NCI-H1105 treated with DMSO at 0.1 percent for 48 hours (cell line): Measurements from ENCODE around the gene LAPTM4A.

Source experiments
- DNase-seq: peaks from one replicate; lab custom pipeline; 2025; lab: John Stamatoyannopoulos, UW

The LAPTM4A gene

GRCh38 chr2:20019747-20020146 is 31.7 kb downstream of the LAPTM4A start:
- DNase-seq, result no peak

- DNase-seq, result no peak
Observed at GRCh38 chr2:20018601-20019152, 32.8 kb downstream of the LAPTM4A start.

GRCh38 chr2:20016346-20016745 is 35.1 kb downstream of the LAPTM4A start:
- DNase-seq, result no peak

- DNase-seq, result peak; percentile 54
Observed at GRCh38 chr2:20015482-20016083, 35.8 kb downstream of the LAPTM4A start.

- no peak for DNase-seq
Observed at GRCh38 chr2:20013126-20013849, 38.1 kb downstream of the LAPTM4A start.

- DNase-seq, result no peak
Observed at GRCh38 chr2:20012282-20013125, 38.9 kb downstream of the LAPTM4A start, which contains the start of gene MATN3. MATN3 (minus strand) TSS chr2:20012668; CDS start chr2:20012631, 37 bp downstream.

- no peak for DNase-seq
Observed at GRCh38 chr2:20012032-20012281, 39.5 kb downstream of the LAPTM4A start.

GRCh38 chr2:20011276-20012031 is 40.0 kb downstream of the LAPTM4A start:
- no peak for DNase-seq

GRCh38 chr2:20008703-20009102 is 42.7 kb downstream of the LAPTM4A start:
- no peak for DNase-seq

- no peak for DNase-seq
Observed at GRCh38 chr2:20005891-20006470, 45.4 kb downstream of the LAPTM4A start.

GRCh38 chr2:20005067-20005627 is 46.3 kb downstream of the LAPTM4A start:
- no peak for DNase-seq

GRCh38 chr2:20001361-20001863 is 50.0 kb downstream of the LAPTM4A start:
- no peak for DNase-seq

GRCh38 chr2:19993731-19994130 is 57.7 kb downstream of the LAPTM4A start:
- DNase-seq, result no peak

GRCh38 chr2:19991895-19992294 is 59.5 kb downstream of the LAPTM4A start:
- no peak for DNase-seq

GRCh38 chr2:19990416-19990728 is 61.1 kb downstream of the LAPTM4A start:
- DNase-seq, result no peak

GRCh38 chr2:19989667-19990415 is 61.6 kb downstream of the LAPTM4A start, which contains the start of gene WDR35:
WDR35 (minus strand) TSS chr2:19990105; CDS start chr2:19990015, 90 bp downstream.
- DNase-seq, result peak; percentile 85

GRCh38 chr2:19989342-19989666 is 62.1 kb downstream of the LAPTM4A start:
- no peak for DNase-seq

- DNase-seq, result no peak
Observed at GRCh38 chr2:19988600-19988999, 62.8 kb downstream of the LAPTM4A start.

GRCh38 chr2:19987936-19988335 is 63.5 kb downstream of the LAPTM4A start:
- DNase-seq, result no peak
